Body of pancreas (tissue), 4 donors: ENCODE measurements around the gene GSC. TPM values are rescaled to one million over a fixed set of nuclear protein-coding genes. Genes with fewer than 3 reads are reported as not detected.
"Not testable (repeated sequence)": the region's sequence is repeated elsewhere in the genome, so short reads cannot be mapped to it uniquely, and the experiment has no call there.

ENCODE experiments used
- ATAC-seq: fragments of 150-250 bp; one replicate; pipeline ENCODE4 v1.9.1; 2016
- DNase-seq, 4 donors: peaks; one replicate each; pipeline ENCODE4 v3.0.0-alpha.2; 2019
- H3K27ac ChIP-seq, 4 donors: fragments of 200-600 bp; sonication (generic); 1 replicate in 3 of 4; 2 replicates in 1 of 4; pipeline versions ENCODE4 v1.5.1 to v1.6.1; 2016 to 2019; ENCODE audit warnings: mild to moderate bottlenecking in 1 of 4, mixed read lengths in 1 of 4, moderate library complexity in 1 of 4
- H3K27me3 ChIP-seq, 2 donors: fragments of 200-600 bp; sonication (generic); one replicate each; pipeline ENCODE4 v1.6.0; 2016; ENCODE audit warnings: mild to moderate bottlenecking in 1 of 2
- H3K36me3 ChIP-seq, 2 donors: fragments of 200-600 bp; sonication (generic); replicated peaks in 1 of 2; 2 replicates each; pipeline ENCODE4 v1.5.1; 2016; ENCODE audit warnings: low read depth in 2 of 2; ENCODE audit not compliant: insufficient read depth in 1 of 2
- H3K4me1 ChIP-seq: fragments of 200-600 bp; sonication (generic); one replicate; pipeline ENCODE4 v1.6.0; 2016
- H3K4me3 ChIP-seq, 2 donors: fragments of 200-600 bp; sonication (generic); 1 replicate in 1 of 2; 2 replicates in 1 of 2; pipeline ENCODE4 v1.5.1; 2016 to 2019
- H3K9me3 ChIP-seq, 3 donors: fragments of 200-600 bp; sonication (generic); 1 replicate in 2 of 3; 2 replicates in 1 of 3; pipeline ENCODE4 v1.5.1; 2016
- POLR2A ChIP-seq, 3 donors: fragments of 450-650 bp; IDR thresholded peaks; one replicate each; pipeline ENCODE4 v1.6.1; 2016; ENCODE audit warnings: antibody characterized with exemption in 3 of 3, mild to moderate bottlenecking in 2 of 3
- WGBS, 2 donors: methylation state at CpG; one replicate each; pipeline ENCODE4 v1.1.5; 2017; 5-methylcytosine and 5-hydroxymethylcytosine counted together
- intact Hi-C: fragments of 100-400 bp; cut with DNase I; formaldehyde crosslinking; loops from one replicate; pipeline ENCODE4 v1.15.1; 2023
- total RNA-seq, 2 donors: library from RNA; depleted of rRNA; stranded (reverse); fragments of >200 nt; gene quantifications; one replicate each; pipeline ENCODE4 v1.1.0, GENCODE V29; 2016
- TF ChIP-seq, protein P1 (sequence below), 7 experiments: fragments of 450-650 bp in 4 of 7; fragments of 200-600 bp in 3 of 7; sonication (generic) in 3 of 7; IDR thresholded peaks; one replicate each; pipeline ENCODE4 v1.5.1; 2016 to 2019; ENCODE audit warnings: antibody characterized with exemption in 7 of 7

GSC gene
- total RNA-seq, 2 donors from 2014 or later, result 0.33 to 1.0 TPM

DNA sequence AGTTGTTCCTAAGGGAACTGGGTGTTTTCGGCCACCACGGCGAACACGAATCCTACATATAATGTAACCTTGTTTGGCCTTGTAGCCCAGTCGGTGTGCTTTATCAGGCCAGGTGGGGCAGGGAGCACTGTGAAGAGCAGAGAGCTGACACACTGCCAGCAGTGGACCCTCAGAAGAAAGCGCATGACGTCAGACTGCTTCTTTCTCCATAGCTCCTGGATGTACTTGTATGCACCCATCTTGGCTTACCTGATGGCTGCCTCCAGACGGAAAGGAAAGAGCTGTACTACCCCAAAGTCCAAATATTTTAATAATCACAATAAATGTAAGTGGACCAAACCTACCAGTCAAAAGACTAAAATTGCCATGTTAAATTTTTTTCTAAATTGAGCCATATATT is 31.3 kb upstream of the GSC start:
- WGBS, 2 donors, result 88 to 90% methylated on average over 8 of the region's 8 CpGs
- intact Hi-C loops, result no loop called here

DNA sequence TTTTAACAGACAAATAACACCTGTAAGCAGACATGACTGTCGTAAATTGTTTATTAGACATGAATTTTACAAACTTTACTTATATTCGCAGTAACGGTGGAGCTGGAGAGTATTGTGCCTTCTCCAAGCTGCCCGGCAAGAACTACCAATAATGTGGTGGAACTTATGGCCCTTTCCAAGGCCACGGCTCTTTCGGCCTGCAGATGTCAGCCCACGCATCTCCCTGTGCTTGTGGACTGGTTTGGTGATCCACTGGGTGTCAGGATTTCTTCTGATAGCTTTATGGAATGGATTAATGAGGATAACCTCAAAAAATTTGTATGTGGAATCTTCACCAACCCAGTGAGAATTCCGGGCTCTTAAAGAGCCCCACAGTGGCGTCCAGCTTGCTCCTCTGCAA is 30.9 kb upstream of the GSC start:
- ATAC-seq, H3K27ac ChIP-seq, intact Hi-C loops, DNase-seq, H3K27me3 ChIP-seq, H3K36me3 ChIP-seq, H3K9me3 ChIP-seq, H3K4me3 ChIP-seq: not testable (repeated sequence)
- 79 to 86% methylated on average over 9 of the region's 9 CpGs for WGBS, 2 donors
- H3K4me1 ChIP-seq, result peaks cover 12% of the 10 kb centered on the region

More for the DNA sequence above, 31.3 kb upstream of the GSC start:
- DNase-seq, result no peak
- no peaks in the 10 kb centered on the region for H3K9me3 ChIP-seq
- H3K27ac ChIP-seq, result no peak overlapping the region
- no peaks in the 10 kb centered on the region for H3K36me3 ChIP-seq
- no peak overlapping the region for H3K4me3 ChIP-seq
- TF ChIP-seq, protein P1, sequence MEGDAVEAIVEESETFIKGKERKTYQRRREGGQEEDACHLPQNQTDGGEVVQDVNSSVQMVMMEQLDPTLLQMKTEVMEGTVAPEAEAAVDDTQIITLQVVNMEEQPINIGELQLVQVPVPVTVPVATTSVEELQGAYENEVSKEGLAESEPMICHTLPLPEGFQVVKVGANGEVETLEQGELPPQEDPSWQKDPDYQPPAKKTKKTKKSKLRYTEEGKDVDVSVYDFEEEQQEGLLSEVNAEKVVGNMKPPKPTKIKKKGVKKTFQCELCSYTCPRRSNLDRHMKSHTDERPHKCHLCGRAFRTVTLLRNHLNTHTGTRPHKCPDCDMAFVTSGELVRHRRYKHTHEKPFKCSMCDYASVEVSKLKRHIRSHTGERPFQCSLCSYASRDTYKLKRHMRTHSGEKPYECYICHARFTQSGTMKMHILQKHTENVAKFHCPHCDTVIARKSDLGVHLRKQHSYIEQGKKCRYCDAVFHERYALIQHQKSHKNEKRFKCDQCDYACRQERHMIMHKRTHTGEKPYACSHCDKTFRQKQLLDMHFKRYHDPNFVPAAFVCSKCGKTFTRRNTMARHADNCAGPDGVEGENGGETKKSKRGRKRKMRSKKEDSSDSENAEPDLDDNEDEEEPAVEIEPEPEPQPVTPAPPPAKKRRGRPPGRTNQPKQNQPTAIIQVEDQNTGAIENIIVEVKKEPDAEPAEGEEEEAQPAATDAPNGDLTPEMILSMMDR (IDR thresholded peaks at IDR 0.05), result no peak
- TF ChIP-seq POLR2A (IDR thresholded peaks at IDR 0.05), result no peak
- no peak for ATAC-seq
- peaks cover 7% of the 10 kb centered on the region for H3K4me1 ChIP-seq
- H3K27me3 ChIP-seq, result no peaks in the 10 kb centered on the region

DNA sequence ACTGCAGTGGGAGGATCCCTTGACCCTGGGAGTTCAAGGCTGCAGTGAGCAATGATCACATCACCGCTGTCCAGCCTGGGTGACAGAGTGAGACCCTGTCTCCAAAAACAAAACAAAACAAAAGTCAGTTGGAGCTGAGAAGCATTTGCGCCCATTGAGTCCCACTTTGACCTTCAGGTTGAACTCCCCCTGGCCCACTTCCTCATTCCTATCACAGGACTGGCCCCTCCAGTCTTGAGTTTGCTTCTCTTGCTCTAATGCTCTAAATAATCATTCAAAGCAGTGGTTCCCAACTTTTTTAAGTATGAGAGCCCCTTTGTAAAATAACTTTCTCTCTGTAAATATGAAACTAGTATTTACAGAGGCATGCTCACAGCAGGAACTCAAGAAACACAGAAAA is 28.0 kb upstream of the GSC start:
- DNase-seq (no peak), ATAC-seq (no peak)
- H3K4me3 ChIP-seq, result no peak overlapping the region
- H3K27ac ChIP-seq, result no peak overlapping the region
- WGBS, 2 donors, result 88 to 97% methylated on average over 1 to 2 of the region's 2 CpGs
- no peak for TF ChIP-seq POLR2A (IDR thresholded peaks at IDR 0.05)
- TF ChIP-seq, protein P1 (IDR thresholded peaks at IDR 0.05), result no peak
- H3K27me3 ChIP-seq, result no peaks in the 10 kb centered on the region
- H3K9me3 ChIP-seq, result no peaks in the 10 kb centered on the region
- no peaks in the 10 kb centered on the region for H3K36me3 ChIP-seq
- intact Hi-C loops, result no loop called here
- H3K4me1 ChIP-seq, result peaks cover 17% of the 10 kb centered on the region

GRCh38 chr14:94796278-94796677 is 26.4 kb upstream of the GSC start:
- no peaks in the 10 kb centered on the region for H3K36me3 ChIP-seq
- H3K4me1 ChIP-seq, result peaks cover 17% of the 10 kb centered on the region
- H3K9me3 ChIP-seq, result no peaks in the 10 kb centered on the region
- no peaks in the 10 kb centered on the region for H3K27me3 ChIP-seq
- H3K4me3 ChIP-seq, result no peak overlapping the region
- intact Hi-C loops, result no loop called here
- ATAC-seq, result no peak
- DNase-seq, result peak in 2 of 4 donors; percentile 24 to 43
- TF ChIP-seq POLR2A (IDR thresholded peaks at IDR 0.05), result no peak
- TF ChIP-seq, protein P1 (IDR thresholded peaks at IDR 0.05), result no peak
- H3K27ac ChIP-seq, result no peak overlapping the region

DNA sequence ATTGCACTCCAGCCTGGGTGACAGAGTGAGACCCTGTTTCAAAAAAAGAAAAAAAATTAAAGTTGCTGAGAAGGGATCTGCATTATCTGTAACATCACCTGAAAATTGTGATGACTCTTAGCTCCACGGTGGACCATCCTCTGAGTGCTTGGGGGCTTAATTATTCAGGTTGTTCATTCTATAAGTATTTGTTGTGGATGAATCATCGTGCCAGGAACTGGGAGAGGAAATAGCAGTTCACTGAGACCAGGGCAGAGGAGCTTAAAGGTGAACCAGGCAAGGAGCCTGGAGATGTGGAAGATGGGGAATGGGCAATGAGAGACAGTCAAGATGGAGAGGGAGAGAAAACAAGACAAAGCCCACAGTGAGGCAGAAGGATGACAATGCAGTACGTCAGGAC is 25.5 kb upstream of the GSC start:
- intact Hi-C loops, result no loop called here

More for the DNA sequence above, 25.5 kb upstream of the GSC start:
- DNase-seq, result no peak
- Histone ChIP-seq H3K27ac (no peak overlapping the region), H3K4me1 (peaks cover 17% of the 10 kb centered on the region), H3K36me3 (no peaks in the 10 kb centered on the region), H3K9me3 (no peaks in the 10 kb centered on the region), H3K27me3 (no peaks in the 10 kb centered on the region), H3K4me3 (no peak overlapping the region)
- 87 to 92% methylated on average over 3 of the region's 3 CpGs for WGBS, 2 donors
- TF ChIP-seq, protein P1 (IDR thresholded peaks at IDR 0.05), result no peak
- no peak for TF ChIP-seq POLR2A (IDR thresholded peaks at IDR 0.05)
- ATAC-seq, result no peak
